ENCODE data around the gene GRIP2.

Gene GRIP2

GRCh38 chr3:14481018-14481645, 59.0 kb downstream of the GRIP2 start:
- TF ChIP-seq ELF4 (IDR thresholded peaks at IDR 0.05) (no peak), SUZ12 (IDR thresholded peaks at IDR 0.05) (no peak), LEF1 (IDR thresholded peaks at IDR 0.05; ENCODE audit: borderline replicate concordance) (no peak), BHLHE40 (IDR thresholded peaks at IDR 0.05; ENCODE audit: borderline replicate concordance) (no peak), NFRKB (IDR thresholded peaks at IDR 0.05) (no peak), HDGF (IDR thresholded peaks at IDR 0.05; ENCODE audit: borderline replicate concordance) (no peak), TARDBP (IDR thresholded peaks at IDR 0.05) (no peak), CTBP1 (IDR thresholded peaks at IDR 0.05; ENCODE audit: borderline replicate concordance) (no peak), FOXK2 (IDR thresholded peaks at IDR 0.05) (no peak), L3MBTL2 (conservative IDR thresholded peaks at IDR 0.05) (no peak), PKNOX1 (IDR thresholded peaks at IDR 0.05) (no peak), ARNT (IDR thresholded peaks at IDR 0.05) (no peak), SP1 (IDR thresholded peaks at IDR 0.05) (no peak), FOXA1 (IDR thresholded peaks at IDR 0.05) (no peak), ZNF384 (IDR thresholded peaks at IDR 0.05) (no peak), FOXM1 (IDR thresholded peaks at IDR 0.05; ENCODE audit: borderline replicate concordance) (no peak)
- ChIA-PET POLR2A (no interaction called here), CTCF (no interaction called here)
- DNase-seq (ENCODE audit: extremely low spot score): no peak

GRCh38 chr3:14480207-14481017, 59.7 kb downstream of the GRIP2 start:
- no peak for DNase-seq (ENCODE audit: extremely low spot score)
- POLR2A ChIA-PET: no interaction called here
- no peak for TF ChIP-seq TARDBP (IDR thresholded peaks at IDR 0.05)
- no peak for TF ChIP-seq PKNOX1 (IDR thresholded peaks at IDR 0.05)
- no peak for TF ChIP-seq SP1 (IDR thresholded peaks at IDR 0.05)
- no peak for TF ChIP-seq ELF4 (IDR thresholded peaks at IDR 0.05)
- TF ChIP-seq ZNF384 (IDR thresholded peaks at IDR 0.05): no peak
- no peak for TF ChIP-seq BHLHE40 (IDR thresholded peaks at IDR 0.05; ENCODE audit: borderline replicate concordance)
- TF ChIP-seq HDGF (IDR thresholded peaks at IDR 0.05; ENCODE audit: borderline replicate concordance): no peak
- TF ChIP-seq CTBP1 (IDR thresholded peaks at IDR 0.05; ENCODE audit: borderline replicate concordance): no peak
- no peak for TF ChIP-seq L3MBTL2 (conservative IDR thresholded peaks at IDR 0.05)
- no peak for TF ChIP-seq NFRKB (IDR thresholded peaks at IDR 0.05)
- TF ChIP-seq FOXA1 (IDR thresholded peaks at IDR 0.05): no peak
- CTCF ChIA-PET: no interaction called here

DNA sequence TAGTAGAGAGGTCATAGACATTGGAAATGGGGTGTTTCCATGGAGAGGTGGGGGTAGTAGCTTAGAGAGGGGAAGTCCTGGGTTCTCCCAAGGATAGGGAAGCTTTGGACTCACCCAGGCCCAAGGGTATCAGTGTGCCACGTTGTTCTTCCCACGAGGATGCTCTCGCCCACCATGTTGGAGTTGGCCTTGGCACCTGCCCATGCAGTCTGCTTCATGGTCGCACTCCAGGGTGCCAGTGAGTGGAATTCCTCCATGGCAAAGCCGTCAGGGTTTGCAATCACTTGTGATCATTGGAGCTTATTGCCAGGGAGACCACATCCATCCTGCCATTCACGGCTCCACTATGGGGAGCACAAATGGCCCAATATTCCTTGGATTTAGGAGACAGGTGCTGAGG, 60.6 kb downstream of the GRIP2 start:
- CTCF ChIA-PET: no interaction called here
- TF ChIP-seq HDGF (IDR thresholded peaks at IDR 0.05; ENCODE audit: borderline replicate concordance): no peak
- no peak for TF ChIP-seq FOXK2 (IDR thresholded peaks at IDR 0.05)
- no peak for TF ChIP-seq TARDBP (IDR thresholded peaks at IDR 0.05)
- no peak for TF ChIP-seq ELF4 (IDR thresholded peaks at IDR 0.05)
- no peak for TF ChIP-seq ZNF384 (IDR thresholded peaks at IDR 0.05)
- no peak for TF ChIP-seq NFRKB (IDR thresholded peaks at IDR 0.05)
- no peak for TF ChIP-seq PKNOX1 (IDR thresholded peaks at IDR 0.05)
- no peak for TF ChIP-seq BHLHE40 (IDR thresholded peaks at IDR 0.05; ENCODE audit: borderline replicate concordance)
- no peak for TF ChIP-seq LEF1 (IDR thresholded peaks at IDR 0.05; ENCODE audit: borderline replicate concordance)
- TF ChIP-seq ARNT (IDR thresholded peaks at IDR 0.05): no peak
- no peak for TF ChIP-seq CTBP1 (IDR thresholded peaks at IDR 0.05; ENCODE audit: borderline replicate concordance)
- no peak for TF ChIP-seq FOXA1 (IDR thresholded peaks at IDR 0.05)
- no peak for TF ChIP-seq L3MBTL2 (conservative IDR thresholded peaks at IDR 0.05)
- TF ChIP-seq FOXM1 (IDR thresholded peaks at IDR 0.05; ENCODE audit: borderline replicate concordance): no peak
- POLR2A ChIA-PET: no interaction called here

DNA sequence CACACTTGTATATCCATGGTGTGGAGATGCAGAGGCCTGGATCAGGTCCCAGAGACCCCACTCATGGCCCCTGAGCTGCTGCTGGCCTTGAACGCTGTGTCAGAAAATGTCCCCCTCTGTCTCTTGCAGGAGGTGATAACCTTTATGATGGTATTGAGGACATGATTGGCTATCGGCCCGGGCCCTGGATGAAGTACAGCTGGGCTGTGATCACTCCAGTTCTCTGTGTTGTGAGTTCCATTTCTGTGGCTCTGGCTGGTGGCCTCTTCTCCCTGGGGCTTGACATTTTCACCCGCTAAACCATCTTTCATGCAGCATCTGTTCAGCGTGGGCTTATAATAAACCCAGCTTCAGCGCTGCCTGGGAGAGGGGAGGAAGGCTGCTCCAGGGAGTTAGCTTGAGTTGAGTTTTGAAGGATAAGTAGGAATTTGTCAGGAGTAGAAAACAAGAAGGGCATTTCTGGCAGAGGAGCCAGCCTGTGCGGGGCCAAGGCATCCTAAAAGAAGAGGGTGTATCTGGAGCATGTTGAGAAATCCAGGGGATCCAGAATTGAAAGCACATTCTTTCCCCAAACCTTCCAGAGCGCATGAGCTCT, 61.1 kb downstream of the GRIP2 start:
- no peak for TF ChIP-seq FOXA1 (IDR thresholded peaks at IDR 0.05)
- TF ChIP-seq L3MBTL2 (conservative IDR thresholded peaks at IDR 0.05): no peak
- CTCF ChIA-PET: no interaction called here
- no peak for DNase-seq (ENCODE audit: extremely low spot score)
- POLR2A ChIA-PET: no interaction called here

More for the DNA sequence above, 60.6 kb downstream of the GRIP2 start:
- DNase-seq (ENCODE audit: extremely low spot score): no peak

GRCh38 chr3:14477311-14477935, 62.7 kb downstream of the GRIP2 start:
- CTCF ChIA-PET: interaction anchor here (0.5 kb wide), 1 partner anchor 9 kb away, joined by 6 read pairs; no protein-coding TSS in a partner anchor
- TF ChIP-seq HDGF (IDR thresholded peaks at IDR 0.05; ENCODE audit: borderline replicate concordance) (no peak), FOXA1 (IDR thresholded peaks at IDR 0.05) (no peak), NFRKB (IDR thresholded peaks at IDR 0.05) (no peak), ZNF384 (IDR thresholded peaks at IDR 0.05) (no peak), TARDBP (IDR thresholded peaks at IDR 0.05) (no peak), FOXK2 (IDR thresholded peaks at IDR 0.05) (no peak), ELF4 (IDR thresholded peaks at IDR 0.05) (no peak), BHLHE40 (IDR thresholded peaks at IDR 0.05; ENCODE audit: borderline replicate concordance) (no peak), CTBP1 (IDR thresholded peaks at IDR 0.05; ENCODE audit: borderline replicate concordance) (no peak), ARNT (IDR thresholded peaks at IDR 0.05) (no peak), FOXM1 (IDR thresholded peaks at IDR 0.05; ENCODE audit: borderline replicate concordance) (no peak), SP1 (IDR thresholded peaks at IDR 0.05) (no peak), LEF1 (IDR thresholded peaks at IDR 0.05; ENCODE audit: borderline replicate concordance) (no peak), L3MBTL2 (conservative IDR thresholded peaks at IDR 0.05) (no peak), PKNOX1 (IDR thresholded peaks at IDR 0.05) (no peak), SUZ12 (IDR thresholded peaks at IDR 0.05) (no peak)
- DNase-seq (ENCODE audit: extremely low spot score): no peak
- POLR2A ChIA-PET: no interaction called here
